Measurements from ENCODE around the gene CYB5A.

GRCh38 chr18:74234326-74235171 is 57.2 kb downstream of the CYB5A start:
- TF ChIP-seq CTCF (IDR thresholded peaks at IDR 0.05) (no peak), FOXM1 (IDR thresholded peaks at IDR 0.05; ENCODE audit: low read depth) (no peak)
